ENCODE results near the gene AMPD3.

DNA sequence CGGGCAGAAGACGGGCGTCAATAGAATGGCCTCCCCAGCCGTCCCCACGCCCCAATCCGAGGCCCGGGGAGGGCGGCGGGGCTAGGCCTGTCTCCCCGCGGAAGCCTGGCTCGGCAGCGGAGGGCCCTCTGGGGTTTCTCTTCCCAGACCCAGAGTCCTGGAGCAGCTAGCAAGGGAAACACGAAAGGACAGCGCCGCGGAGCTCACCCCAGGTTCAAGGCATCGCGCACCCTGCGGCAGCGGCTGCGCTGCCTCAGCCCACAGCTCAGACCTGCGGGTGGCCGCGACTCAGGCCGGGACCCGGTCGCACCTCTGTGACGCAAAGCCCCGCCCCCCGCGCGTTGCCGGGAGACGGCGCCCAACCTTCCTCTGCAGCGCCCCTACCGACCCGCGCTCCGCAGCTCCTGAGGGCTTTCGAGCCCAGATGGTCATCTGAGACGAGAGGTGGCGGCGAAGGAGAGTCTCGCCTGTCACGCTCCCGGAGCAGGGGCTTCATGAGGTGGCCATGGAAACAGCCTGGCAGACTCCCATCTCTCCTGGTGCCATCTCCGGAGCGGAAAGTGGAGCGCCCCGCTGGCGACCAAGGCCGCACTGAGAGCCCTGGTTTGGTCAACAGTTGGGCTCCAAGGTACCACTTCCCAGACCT lies 86.0 kb downstream of the AMPD3 start, which contains the start of gene RNF141:
- TF ChIP-seq, protein P1, sequence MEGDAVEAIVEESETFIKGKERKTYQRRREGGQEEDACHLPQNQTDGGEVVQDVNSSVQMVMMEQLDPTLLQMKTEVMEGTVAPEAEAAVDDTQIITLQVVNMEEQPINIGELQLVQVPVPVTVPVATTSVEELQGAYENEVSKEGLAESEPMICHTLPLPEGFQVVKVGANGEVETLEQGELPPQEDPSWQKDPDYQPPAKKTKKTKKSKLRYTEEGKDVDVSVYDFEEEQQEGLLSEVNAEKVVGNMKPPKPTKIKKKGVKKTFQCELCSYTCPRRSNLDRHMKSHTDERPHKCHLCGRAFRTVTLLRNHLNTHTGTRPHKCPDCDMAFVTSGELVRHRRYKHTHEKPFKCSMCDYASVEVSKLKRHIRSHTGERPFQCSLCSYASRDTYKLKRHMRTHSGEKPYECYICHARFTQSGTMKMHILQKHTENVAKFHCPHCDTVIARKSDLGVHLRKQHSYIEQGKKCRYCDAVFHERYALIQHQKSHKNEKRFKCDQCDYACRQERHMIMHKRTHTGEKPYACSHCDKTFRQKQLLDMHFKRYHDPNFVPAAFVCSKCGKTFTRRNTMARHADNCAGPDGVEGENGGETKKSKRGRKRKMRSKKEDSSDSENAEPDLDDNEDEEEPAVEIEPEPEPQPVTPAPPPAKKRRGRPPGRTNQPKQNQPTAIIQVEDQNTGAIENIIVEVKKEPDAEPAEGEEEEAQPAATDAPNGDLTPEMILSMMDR (IDR thresholded peaks at IDR 0.05): peak; percentile 72 to 88 (median 80)
- TF ChIP-seq POLR2A (IDR thresholded peaks at IDR 0.05): peak; percentile 85 to 86
- peak; percentile 94 to 98 (median 96) for TF ChIP-seq POLR2AphosphoS5 (IDR thresholded peaks at IDR 0.05)
- TF ChIP-seq EP300 (IDR thresholded peaks at IDR 0.05): peak in 1 of 4 donors; percentile 15

All from sigmoid colon (tissue), 4 donors.